GM21576 (cell line): ENCODE data around the gene SEC16A.

Source experiments
- ATAC-seq: cut with Tn5 transposase; IDR thresholded peaks from one replicate; pipeline ENCODE4 v1.9.1; 2021; ENCODE audit warnings: mild to moderate bottlenecking, moderate library complexity; ENCODE audit not compliant: unreplicated experiment

SEC16A gene

GRCh38 chr9:136502940-136503550, 20.2 kb upstream of the SEC16A start:
- no peak for ATAC-seq

- ATAC-seq, result no peak
Observed at GRCh38 chr9:136502196-136502595, 19.4 kb upstream of the SEC16A start.

GRCh38 chr9:136501686-136502085, 18.8 kb upstream of the SEC16A start:
- no peak for ATAC-seq

GRCh38 chr9:136499935-136500910, 17.4 kb upstream of the SEC16A start:
- no peak for ATAC-seq

- no peak for ATAC-seq
Observed at GRCh38 chr9:136499071-136499934, 16.5 kb upstream of the SEC16A start.

- no peak for ATAC-seq
Observed at GRCh38 chr9:136497916-136498695, 15.3 kb upstream of the SEC16A start.

- ATAC-seq, result no peak
Observed at GRCh38 chr9:136496801-136497620, 14.2 kb upstream of the SEC16A start.

- no peak for ATAC-seq
Observed at GRCh38 chr9:136496181-136496580, 13.3 kb upstream of the SEC16A start.

- no peak for ATAC-seq
Observed at GRCh38 chr9:136495238-136495800, 12.5 kb upstream of the SEC16A start.

- ATAC-seq, result no peak
Observed at GRCh38 chr9:136494531-136495215, 11.8 kb upstream of the SEC16A start.

GRCh38 chr9:136494012-136494411, 11.2 kb upstream of the SEC16A start:
- ATAC-seq, result no peak

- no peak for ATAC-seq
Observed at GRCh38 chr9:136493567-136493971, 10.7 kb upstream of the SEC16A start.

GRCh38 chr9:136492978-136493522, 10.2 kb upstream of the SEC16A start:
- no peak for ATAC-seq

GRCh38 chr9:136489731-136490130, 6.9 kb upstream of the SEC16A start:
- ATAC-seq, result no peak

GRCh38 chr9:136488247-136489214, 5.7 kb upstream of the SEC16A start:
- no peak for ATAC-seq

GRCh38 chr9:136487672-136488071, 4.8 kb upstream of the SEC16A start:
- ATAC-seq, result no peak
